ENCODE results near the gene DOCK7. TPM values are rescaled to one million over a fixed set of nuclear protein-coding genes. Genes with fewer than 3 reads are reported as not detected.
"Not testable (repeated sequence)": the region's sequence is repeated elsewhere in the genome, so short reads cannot be mapped to it uniquely, and the experiment has no call there.

Gene DOCK7
- polyA plus RNA-seq, 1 of the 3 experiments (the other 2 are of a cell fraction): 27.6 TPM

DNA sequence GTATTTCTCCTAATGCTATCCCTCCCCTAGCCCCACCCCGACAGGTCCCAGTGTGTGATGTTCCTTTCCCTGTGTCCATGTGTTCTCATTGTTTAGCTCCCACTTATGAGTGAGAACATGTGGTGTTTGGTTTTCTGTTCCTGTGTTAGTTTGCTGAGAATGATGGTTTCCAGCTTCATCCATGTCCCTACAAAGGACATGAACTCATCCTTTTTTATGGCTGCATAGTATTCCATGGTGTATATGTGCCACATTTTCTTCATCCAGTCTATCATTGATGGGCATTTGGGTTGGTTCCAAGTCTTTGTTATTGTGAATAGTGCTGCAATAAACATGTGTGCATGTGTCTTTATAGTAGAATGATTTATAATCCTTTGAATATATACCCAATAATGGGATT is 77.6 kb downstream of the DOCK7 start:
- POLR2A ChIA-PET; H3K4me1 ChIP-seq (ENCODE audit: control insufficient read depth in 1 of 2, insufficient read depth in 2 of 2, low read depth in 1 of 2, low read length in 1 of 2); H3K27me3 ChIP-seq (ENCODE audit: insufficient read depth); H3K4me2 ChIP-seq; H3K9ac ChIP-seq; H3K27ac ChIP-seq (ENCODE audit: low read depth in 2 of 2, low read length in 1 of 2); H3K4me3 ChIP-seq (ENCODE audit: low read depth in 2 of 2, low read length in 1 of 2); H2AFZ ChIP-seq (ENCODE audit: low read depth); H4K20me1 ChIP-seq (ENCODE audit: insufficient read depth); H3K9me3 ChIP-seq; H3F3A ChIP-seq (replicated peaks; ENCODE audit: insufficient read depth); H3K9me2 ChIP-seq; CTCF ChIA-PET; DNase-seq: not testable (repeated sequence)
- 92% methylated on average over 1 of the region's 1 CpG for WGBS (ENCODE audit: low lambda C conversion rate)
- H3K36me3 ChIP-seq (replicated peaks in 1 of 2; ENCODE audit: control insufficient read depth in 1 of 2, insufficient read depth in 2 of 2, low read length in 1 of 2): peaks cover 2 to 28% of the 10 kb centered on the region in 2 experiments
- H3K79me2 ChIP-seq (ENCODE audit: insufficient read depth): peaks cover 13% of the 10 kb centered on the region; the same call in 1 of the 2 replicates

GRCh38 chr1:62608905-62609304 is 79.3 kb downstream of the DOCK7 start:
- Histone ChIP-seq H3K9me3 (no peaks in the 10 kb centered on the region; the same call in 1 of the 2 replicates), H3K27me3 (ENCODE audit: insufficient read depth) (no peaks in the 10 kb centered on the region), H3K4me1 (ENCODE audit: control insufficient read depth in 1 of 2, insufficient read depth in 2 of 2, low read depth in 1 of 2, low read length in 1 of 2) (no peaks in the 10 kb centered on the region), H3K27ac (ENCODE audit: low read depth in 2 of 2, low read length in 1 of 2) (no peak overlapping the region), H3K79me2 (ENCODE audit: insufficient read depth) (peaks cover 13% of the 10 kb centered on the region; the same call in 1 of the 2 replicates), H3K4me2 (no peak overlapping the region), H3F3A (replicated peaks; ENCODE audit: insufficient read depth) (peaks cover 1% of the 10 kb centered on the region), H3K36me3 (replicated peaks in 1 of 2; ENCODE audit: control insufficient read depth in 1 of 2, insufficient read depth in 2 of 2, low read length in 1 of 2) (peaks cover 2 to 43% of the 10 kb centered on the region in 2 experiments), H3K9me2 (0 out of 2 replicates have a peak, but pooled peaks cover 4% of the 10 kb centered on the region), H4K20me1 (ENCODE audit: insufficient read depth) (no peaks in the 10 kb centered on the region), H3K4me3 (ENCODE audit: low read depth in 2 of 2, low read length in 1 of 2) (no peak overlapping the region), H2AFZ (ENCODE audit: low read depth) (no peak overlapping the region), H3K9ac (no peak overlapping the region)
- TF ChIP-seq JUND (IDR thresholded peaks at IDR 0.05) (no peak), TAF1 (IDR thresholded peaks at IDR 0.05; ENCODE audit: borderline replicate concordance, low read depth, low read length) (no peak), EP300 (IDR thresholded peaks at IDR 0.05; ENCODE audit: borderline replicate concordance in 1 of 2, low read depth in 1 of 2, low read length in 1 of 2) (no peak)
- no peak for DNase-seq
- CTCF ChIA-PET: no interaction called here
- POLR2A ChIA-PET: no interaction called here

GRCh38 chr1:62601457-62601856 is 86.7 kb downstream of the DOCK7 start:
- Histone ChIP-seq H3K27me3 (ENCODE audit: insufficient read depth) (no peaks in the 10 kb centered on the region), H3K9me3 (no peaks in the 10 kb centered on the region), H3K4me3 (ENCODE audit: low read depth in 2 of 2, low read length in 1 of 2) (no peak overlapping the region), H3K36me3 (replicated peaks in 1 of 2; ENCODE audit: control insufficient read depth in 1 of 2, insufficient read depth in 2 of 2, low read length in 1 of 2) (peaks cover 12 to 51% of the 10 kb centered on the region in 2 experiments), H4K20me1 (ENCODE audit: insufficient read depth) (no peaks in the 10 kb centered on the region), H3K9ac (no peak overlapping the region), H3K9me2 (0 out of 2 replicates have a peak, but pooled peaks cover 10% of the 10 kb centered on the region), H3K79me2 (ENCODE audit: insufficient read depth) (peaks cover 11% of the 10 kb centered on the region), H2AFZ (ENCODE audit: low read depth) (no peak overlapping the region), H3K27ac (ENCODE audit: low read depth in 2 of 2, low read length in 1 of 2) (no peak overlapping the region), H3K4me2 (no peak overlapping the region), H3K4me1 (ENCODE audit: control insufficient read depth in 1 of 2, insufficient read depth in 2 of 2, low read depth in 1 of 2, low read length in 1 of 2) (no peaks in the 10 kb centered on the region; a peak in 1 of 4 replicates), H3F3A (replicated peaks; ENCODE audit: insufficient read depth) (peaks cover 15% of the 10 kb centered on the region)
- DNase-seq: no peak
- ChIA-PET POLR2A (no interaction called here), CTCF (interaction anchor here (1.0 kb wide), 1 partner anchor 13 kb away, joined by 3 read pairs; no protein-coding TSS in a partner anchor)
- whole genome bisulfite sequencing (ENCODE audit: low lambda C conversion rate): 95% methylated on average over 2 of the region's 2 CpGs
- TF ChIP-seq MEF2A (IDR thresholded peaks at IDR 0.05; ENCODE audit: borderline replicate concordance, low read depth) (no peak), EZH2phosphoT487 (IDR thresholded peaks at IDR 0.05; ENCODE audit: borderline replicate concordance, low read depth) (no peak), FOSL2 (IDR thresholded peaks at IDR 0.05; ENCODE audit: borderline replicate concordance, low read depth) (no peak), SMC3 (IDR thresholded peaks at IDR 0.05; ENCODE audit: low read depth, low read length) (no peak), SIN3A (IDR thresholded peaks at IDR 0.05; ENCODE audit: borderline replicate concordance, low read depth, low read length) (no peak), ZBTB33 (IDR thresholded peaks at IDR 0.05; ENCODE audit: borderline replicate concordance, low read depth) (no peak), GABPA (IDR thresholded peaks at IDR 0.05; ENCODE audit: low read depth) (no peak), GATA2 (CRISPR knock-in tag; IDR thresholded peaks at IDR 0.05) (no peak), RCOR1 (IDR thresholded peaks at IDR 0.05; ENCODE audit: low read length) (no peak), CHD2 (IDR thresholded peaks at IDR 0.05; ENCODE audit: low read length, partially characterized antibody) (no peak), PBX3 (IDR thresholded peaks at IDR 0.05) (no peak), MXI1 (IDR thresholded peaks at IDR 0.05; ENCODE audit: low read depth, low read length) (no peak), RFX5 (IDR thresholded peaks at IDR 0.05; ENCODE audit: low read length) (no peak), NFIC (IDR thresholded peaks at IDR 0.05; ENCODE audit: borderline replicate concordance) (no peak)
- TF ChIP-seq, protein P1, sequence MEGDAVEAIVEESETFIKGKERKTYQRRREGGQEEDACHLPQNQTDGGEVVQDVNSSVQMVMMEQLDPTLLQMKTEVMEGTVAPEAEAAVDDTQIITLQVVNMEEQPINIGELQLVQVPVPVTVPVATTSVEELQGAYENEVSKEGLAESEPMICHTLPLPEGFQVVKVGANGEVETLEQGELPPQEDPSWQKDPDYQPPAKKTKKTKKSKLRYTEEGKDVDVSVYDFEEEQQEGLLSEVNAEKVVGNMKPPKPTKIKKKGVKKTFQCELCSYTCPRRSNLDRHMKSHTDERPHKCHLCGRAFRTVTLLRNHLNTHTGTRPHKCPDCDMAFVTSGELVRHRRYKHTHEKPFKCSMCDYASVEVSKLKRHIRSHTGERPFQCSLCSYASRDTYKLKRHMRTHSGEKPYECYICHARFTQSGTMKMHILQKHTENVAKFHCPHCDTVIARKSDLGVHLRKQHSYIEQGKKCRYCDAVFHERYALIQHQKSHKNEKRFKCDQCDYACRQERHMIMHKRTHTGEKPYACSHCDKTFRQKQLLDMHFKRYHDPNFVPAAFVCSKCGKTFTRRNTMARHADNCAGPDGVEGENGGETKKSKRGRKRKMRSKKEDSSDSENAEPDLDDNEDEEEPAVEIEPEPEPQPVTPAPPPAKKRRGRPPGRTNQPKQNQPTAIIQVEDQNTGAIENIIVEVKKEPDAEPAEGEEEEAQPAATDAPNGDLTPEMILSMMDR (IDR thresholded peaks at IDR 0.05): no peak

All from SK-N-SH (cell line).